ENCODE measurements around the gene CAMK4. TPM values are rescaled to one million over a fixed set of nuclear protein-coding genes. Genes with fewer than 3 reads are reported as not detected.

CAMK4 gene
- total and polyA plus RNA-seq, 2 of the 8 experiments (the other 6 are each of a cell fraction or from before 2014, with no cell fraction given) = 1.8 to 8.3 TPM

GRCh38 chr5:111488353-111488752 lies 264.2 kb downstream of the CAMK4 start:
- Histone ChIP-seq H3K14ac (ENCODE audit: insufficient read length) (no peak overlapping the region), H3K4me2 (ENCODE audit: insufficient read depth in 1 of 2, low read depth in 2 of 2, low read length in 2 of 2) (no peak overlapping the region), H2AFZ (ENCODE audit: low read length) (no peak overlapping the region), H3K4me1 (replicated peaks in 1 of 4; ENCODE audit: control insufficient read depth in 3 of 4, insufficient read depth in 4 of 4, low read length in 3 of 4) (no peaks in the 10 kb centered on the region), H3K56ac (replicated peaks; ENCODE audit: insufficient read length, low read depth, low read length) (no peak overlapping the region), H3K18ac (ENCODE audit: extremely low read depth, low read length) (no peak overlapping the region), H3K36me3 (ENCODE audit: control insufficient read depth in 2 of 4, insufficient read depth in 4 of 4, low read length in 3 of 4) (no peaks in the 10 kb centered on the region), H2BK20ac (ENCODE audit: low read length) (no peak overlapping the region), H3K9me3 (ENCODE audit: insufficient read depth in 2 of 2, low read depth in 1 of 2, low read length in 1 of 2) (no peaks in the 10 kb centered on the region), H3K27ac (ENCODE audit: low read depth, low read length) (no peak overlapping the region), H3K23me2 (ENCODE audit: low read depth, low read length) (no peaks in the 10 kb centered on the region), H4K91ac (replicated peaks; ENCODE audit: insufficient read length, low read length) (no peak overlapping the region), H2BK12ac (ENCODE audit: low read depth, low read length) (no peak overlapping the region), H2AK5ac (ENCODE audit: low read depth, low read length) (no peak overlapping the region), H4K20me1 (replicated peaks in 1 of 2; ENCODE audit: control insufficient read depth in 1 of 2, insufficient read depth in 2 of 2, low read length in 2 of 2) (no peaks in the 10 kb centered on the region), H3K27me3 (replicated peaks in 1 of 4; ENCODE audit: control insufficient read depth in 3 of 4, extremely low read depth in 1 of 4, insufficient read depth in 3 of 4, low read length in 3 of 4) (no peaks in the 10 kb centered on the region), H3K23ac (ENCODE audit: insufficient read length) (no peak overlapping the region), H4K8ac (ENCODE audit: extremely low read depth, insufficient read depth, low read length) (no peak overlapping the region), H3K79me1 (ENCODE audit: low read depth, low read length) (no peaks in the 10 kb centered on the region), H3K4me3 (ENCODE audit: extremely low read depth in 1 of 4, insufficient read depth in 2 of 4, low read depth in 3 of 4, low read length in 4 of 4) (no peak overlapping the region), H2BK5ac (ENCODE audit: low read depth, low read length) (no peak overlapping the region), H2BK120ac (replicated peaks; ENCODE audit: low read depth, low read length) (no peak overlapping the region), H3K79me2 (ENCODE audit: control insufficient read depth in 1 of 2, insufficient read depth in 2 of 2, low read length in 2 of 2) (no peaks in the 10 kb centered on the region), H4K5ac (ENCODE audit: insufficient read length, low read depth, low read length) (no peak overlapping the region), H2BK15ac (ENCODE audit: low read length) (no peak overlapping the region), H3K4ac (replicated peaks; ENCODE audit: insufficient read length, low read depth, low read length) (no peak overlapping the region), H3K9ac (replicated peaks in 1 of 4; ENCODE audit: extremely low read depth in 1 of 4, low read depth in 3 of 4, low read length in 3 of 4) (no peak overlapping the region)
- FAIRE-seq = no peak
- POLR2A ChIA-PET (ENCODE audit: partially characterized antibody) = no interaction called here
- DNase-seq (ENCODE audit: low read depth in 1 of 2, low spot score in 2 of 2) = no peak
- CTCF ChIA-PET (ENCODE audit: partially characterized antibody) = no interaction called here
- TF ChIP-seq BACH1 (IDR thresholded peaks at IDR 0.05; ENCODE audit: low read length) (no peak), USF2 (IDR thresholded peaks at IDR 0.05; ENCODE audit: low read length) (no peak), KDM4A (IDR thresholded peaks at IDR 0.05; ENCODE audit: low read depth, low read length, severe bottlenecking) (no peak), SP1 (IDR thresholded peaks at IDR 0.05; ENCODE audit: low read depth, low read length) (no peak), CBX8 (IDR thresholded peaks at IDR 0.05; ENCODE audit: borderline replicate concordance, low read depth, low read length) (no peak), CBX5 (IDR thresholded peaks at IDR 0.05; ENCODE audit: low read depth, low read length) (no peak), TEAD4 (IDR thresholded peaks at IDR 0.05; ENCODE audit: low read depth, low read length) (no peak), RFX5 (IDR thresholded peaks at IDR 0.05; ENCODE audit: borderline replicate concordance, low read depth, low read length) (no peak), BRCA1 (IDR thresholded peaks at IDR 0.05; ENCODE audit: low read depth, low read length) (no peak), EZH2 (IDR thresholded peaks at IDR 0.05; ENCODE audit: low read depth, low read length, severe bottlenecking) (no peak), PHF8 (conservative IDR thresholded peaks at IDR 0.05; ENCODE audit: low read depth, low read length) (no peak), KDM1A (IDR thresholded peaks at IDR 0.05; ENCODE audit: borderline replicate concordance, low read length) (no peak), YY1 (IDR thresholded peaks at IDR 0.05; ENCODE audit: low read depth, low read length) (no peak)
- TF ChIP-seq, protein P1, sequence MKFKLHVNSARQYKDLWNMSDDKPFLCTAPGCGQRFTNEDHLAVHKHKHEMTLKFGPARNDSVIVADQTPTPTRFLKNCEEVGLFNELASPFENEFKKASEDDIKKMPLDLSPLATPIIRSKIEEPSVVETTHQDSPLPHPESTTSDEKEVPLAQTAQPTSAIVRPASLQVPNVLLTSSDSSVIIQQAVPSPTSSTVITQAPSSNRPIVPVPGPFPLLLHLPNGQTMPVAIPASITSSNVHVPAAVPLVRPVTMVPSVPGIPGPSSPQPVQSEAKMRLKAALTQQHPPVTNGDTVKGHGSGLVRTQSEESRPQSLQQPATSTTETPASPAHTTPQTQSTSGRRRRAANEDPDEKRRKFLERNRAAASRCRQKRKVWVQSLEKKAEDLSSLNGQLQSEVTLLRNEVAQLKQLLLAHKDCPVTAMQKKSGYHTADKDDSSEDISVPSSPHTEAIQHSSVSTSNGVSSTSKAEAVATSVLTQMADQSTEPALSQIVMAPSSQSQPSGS (IDR thresholded peaks at IDR 0.05; ENCODE audit: low read length) = no peak

All from H1 (cell line).